Liver (tissue), 2 donors: ENCODE measurements around the gene LYVE1.

ENCODE experiments used
- CTCF ChIP-seq: fragments of 150-350 bp; IDR thresholded peaks from 2 replicates; pipeline ENCODE4 v1.5.1; 2017; ENCODE audit warnings: improper control_type of control experiment, low read depth, low read length; ENCODE audit not compliant: missing input control
- MAX ChIP-seq: IDR thresholded peaks from 2 replicates; pipeline ENCODE4 v1.6.1; 2016; ENCODE audit warnings: antibody characterized with exemption
- donor health status: healthy.

GRCh38 chr11:10587388-10587787 lies 18.9 kb upstream of the LYVE1 start:
- TF ChIP-seq CTCF: no peak
- TF ChIP-seq MAX: no peak
